Measurements from ENCODE around the gene FAT1.

Gene FAT1

GRCh38 chr4:186722796-186723291 is 812 bp downstream of the FAT1 start:
- DNase-seq: no peak

- no peak for DNase-seq
Observed at GRCh38 chr4:186719925-186720694, 3.5 kb downstream of the FAT1 start.

- no peak for DNase-seq
Observed at GRCh38 chr4:186717556-186717955, 6.1 kb downstream of the FAT1 start.

- no peak for DNase-seq
Observed at GRCh38 chr4:186715077-186715476, 8.6 kb downstream of the FAT1 start.

- no peak for DNase-seq
Observed at GRCh38 chr4:186714006-186714675, 9.5 kb downstream of the FAT1 start.

- no peak for DNase-seq
Observed at GRCh38 chr4:186712690-186713089, 11.0 kb downstream of the FAT1 start.

GRCh38 chr4:186710521-186711119 is 13.0 kb downstream of the FAT1 start:
- no peak for DNase-seq

- DNase-seq: no peak
Observed at GRCh38 chr4:186709517-186709916, 14.1 kb downstream of the FAT1 start.

- no peak for DNase-seq
Observed at GRCh38 chr4:186708554-186708953, 15.1 kb downstream of the FAT1 start.

- no peak for DNase-seq
Observed at GRCh38 chr4:186707996-186708395, 15.7 kb downstream of the FAT1 start.

GRCh38 chr4:186707574-186707973 is 16.1 kb downstream of the FAT1 start:
- no peak for DNase-seq

GRCh38 chr4:186704057-186704456 is 19.6 kb downstream of the FAT1 start:
- DNase-seq: no peak

GRCh38 chr4:186703510-186703909 is 20.1 kb downstream of the FAT1 start:
- DNase-seq: no peak

GRCh38 chr4:186702940-186703339 is 20.7 kb downstream of the FAT1 start:
- DNase-seq: no peak

GRCh38 chr4:186702297-186702696 is 21.4 kb downstream of the FAT1 start:
- DNase-seq: no peak

GRCh38 chr4:186701788-186702187 is 21.9 kb downstream of the FAT1 start:
- no peak for DNase-seq

GRCh38 chr4:186701273-186701672 is 22.4 kb downstream of the FAT1 start:
- no peak for DNase-seq

GRCh38 chr4:186700746-186701145 is 22.9 kb downstream of the FAT1 start:
- no peak for DNase-seq

- no peak for DNase-seq
Observed at GRCh38 chr4:186699881-186700397, 23.7 kb downstream of the FAT1 start.

- no peak for DNase-seq
Observed at GRCh38 chr4:186699298-186699697, 24.4 kb downstream of the FAT1 start.

GRCh38 chr4:186698525-186698924 is 25.1 kb downstream of the FAT1 start:
- no peak for DNase-seq

- DNase-seq: no peak
Observed at GRCh38 chr4:186698028-186698427, 25.6 kb downstream of the FAT1 start.

GRCh38 chr4:186695392-186695791 is 28.3 kb downstream of the FAT1 start:
- DNase-seq: no peak

- DNase-seq: no peak
Observed at GRCh38 chr4:186693894-186694293, 29.8 kb downstream of the FAT1 start.

Measured in activated CD4-positive, CD25-positive, alpha-beta regulatory T cell treated with anti-CD3 and anti-CD28 coated beads, Interleukin-2, amount 50 U/mL, for 72 hours (primary cell).